Mucosa of descending colon (tissue), 3 donors: ENCODE results near the gene ESPL1. TPM values are rescaled to one million over a fixed set of nuclear protein-coding genes. Genes with fewer than 3 reads are reported as not detected.
"Not testable (repeated sequence)": the region's sequence is repeated elsewhere in the genome, so short reads cannot be mapped to it uniquely, and the experiment has no call there.

Source experiments
- ATAC-seq: fragments of 200-7000 bp; cut with Tn5 transposase; one replicate; pipeline ENCODE4 v1.9.1; 2020; ENCODE audit warnings: mild to moderate bottlenecking, moderate library complexity
- DNase-seq, 3 donors: peaks; one replicate each; pipeline ENCODE4 v3.0.0-alpha.2; 2020
- H3K36me3 ChIP-seq: fragments of 200-600 bp; one replicate; pipeline ENCODE4 v1.8.0; 2021; ENCODE audit warnings: low read depth, mild to moderate bottlenecking
- H3K4me1 ChIP-seq: fragments of 200-600 bp; one replicate; pipeline ENCODE4 v1.8.0; 2021; ENCODE audit warnings: low read depth, mild to moderate bottlenecking
- H3K4me3 ChIP-seq: fragments of 200-600 bp; one replicate; pipeline ENCODE4 v1.8.0; 2021; ENCODE audit warnings: mild to moderate bottlenecking
- H3K9me3 ChIP-seq: fragments of 200-600 bp; one replicate; pipeline ENCODE4 v1.8.0; 2021; ENCODE audit warnings: mild to moderate bottlenecking
- CTCF ChIP-seq: fragments of 200-600 bp; IDR thresholded peaks from one replicate; pipeline ENCODE4 v1.8.0; 2022; ENCODE audit warnings: antibody characterized with exemption, mild to moderate bottlenecking
- intact Hi-C, 2 donors: fragments of 100-400 bp; cut with DNase I in 1 of 2; cut with micrococcal nuclease in 1 of 2; formaldehyde crosslinking; loops; one replicate each; pipeline versions ENCODE4 v1.11.0 to v1.11.1; 2022; cut with DNase I, micrococcal nuclease
- total RNA-seq, 3 donors: library from RNA; stranded (reverse); fragmentation: NEBNext Ultra II Directional in 2 of 3; extraction: Animal tissue kit (Norgen Biotek cat#: 25700) in 2 of 3; gene quantifications; one replicate each; pipeline versions ENCODE4 v1.2.1 to v1.2.4, GENCODE V29; 2021 to 2023
- donor health status: DM: no; HTN: no; CAD: no; lungs with moderate emphysema.
- donor health status: DM: no; HTN: no; CAD: no.
- donor health status: DM: no; HTN: yes; CAD: no.

ESPL1 gene
- total RNA-seq, 3 donors from 2014 or later = 4.5 to 13.1 (median 5.8) TPM

DNA sequence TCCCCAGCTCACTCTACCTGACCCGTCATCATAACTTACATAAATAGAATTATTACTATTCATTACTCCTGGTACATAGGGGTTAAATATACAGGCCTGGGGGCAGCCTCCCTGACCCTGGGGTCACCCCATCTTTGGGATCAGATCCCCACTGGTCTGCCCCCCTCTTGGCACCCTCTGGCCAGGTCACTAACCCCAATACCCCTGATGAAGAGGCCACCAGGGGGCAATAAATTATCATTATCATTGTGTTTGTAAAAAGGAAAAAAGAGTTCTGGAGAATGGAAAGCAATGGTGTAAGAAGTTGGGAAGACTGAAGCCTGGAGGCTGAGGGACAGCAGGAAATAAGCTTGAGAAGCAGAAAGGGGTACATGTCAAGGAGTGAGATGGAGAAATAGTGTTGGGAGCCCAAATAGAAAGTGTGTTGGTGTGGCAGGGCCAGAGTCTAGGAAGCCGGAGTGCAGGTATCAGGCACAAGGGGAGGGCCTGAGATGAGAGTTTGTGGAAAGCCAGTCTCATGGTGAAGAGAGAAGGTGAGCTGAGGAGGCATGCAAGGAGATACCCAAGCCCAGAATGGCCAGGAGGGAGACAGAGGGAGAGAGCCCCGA is 59.4 kb downstream of the ESPL1 start:
- Histone ChIP-seq H3K9me3 (no peaks in the 10 kb centered on the region), H3K36me3 (no peaks in the 10 kb centered on the region), H3K4me1 (peaks cover 6% of the 10 kb centered on the region), H3K4me3 (no peak overlapping the region)
- DNase-seq = peak in 1 of 3 donors; percentile 21
- no peak for ATAC-seq
- no peak for TF ChIP-seq CTCF
- intact Hi-C loops = no loop called here

GRCh38 chr12:53328043-53328435 is 59.9 kb downstream of the ESPL1 start:
- Histone ChIP-seq H3K4me3 (no peak overlapping the region), H3K9me3 (no peaks in the 10 kb centered on the region), H3K36me3 (no peaks in the 10 kb centered on the region), H3K4me1 (peaks cover 6% of the 10 kb centered on the region)
- TF ChIP-seq CTCF = no peak
- DNase-seq (no peak), ATAC-seq (no peak)
- intact Hi-C loops = no loop called here

DNA sequence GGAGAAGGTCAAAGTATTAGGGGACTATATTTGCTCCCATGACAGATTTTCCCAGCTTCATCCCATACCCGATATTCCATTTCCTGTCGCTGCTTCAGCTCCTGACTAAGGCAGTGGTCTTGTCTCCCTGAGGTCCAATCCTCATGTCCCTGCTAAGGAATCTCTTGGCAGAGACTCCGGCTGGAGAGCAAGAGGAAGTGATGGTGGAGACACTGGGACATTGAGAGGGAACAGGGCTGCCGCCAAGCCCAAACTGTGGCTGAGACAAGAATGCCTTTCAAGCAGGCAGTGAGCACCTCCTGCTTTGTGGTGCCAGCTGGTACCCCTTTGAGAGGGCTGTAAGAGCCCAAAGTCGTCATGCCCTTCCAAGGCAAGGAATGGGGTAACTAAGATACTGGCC is 62.6 kb downstream of the ESPL1 start:
- Histone ChIP-seq H3K4me3 (no peak overlapping the region), H3K9me3 (no peaks in the 10 kb centered on the region), H3K36me3 (no peaks in the 10 kb centered on the region), H3K4me1 (peaks cover 3% of the 10 kb centered on the region)
- no peak for DNase-seq
- ATAC-seq = no peak
- TF ChIP-seq CTCF = no peak
- intact Hi-C loops = no loop called here

GRCh38 chr12:53332339-53332738 is 64.2 kb downstream of the ESPL1 start:
- DNase-seq, ATAC-seq, H3K36me3 ChIP-seq, H3K9me3 ChIP-seq, H3K4me1 ChIP-seq, intact Hi-C loops, H3K4me3 ChIP-seq: not testable (repeated sequence)

GRCh38 chr12:53332744-53333143 is 64.6 kb downstream of the ESPL1 start:
- intact Hi-C loops = no loop called here
- TF ChIP-seq CTCF = no peak
- ATAC-seq (no peak), DNase-seq (no peak)
- Histone ChIP-seq H3K36me3 (no peaks in the 10 kb centered on the region), H3K9me3 (no peaks in the 10 kb centered on the region), H3K4me1 (no peaks in the 10 kb centered on the region), H3K4me3 (no peak overlapping the region)

- Histone ChIP-seq H3K4me1 (no peaks in the 10 kb centered on the region), H3K36me3 (no peaks in the 10 kb centered on the region), H3K9me3 (no peaks in the 10 kb centered on the region), H3K4me3 (no peak overlapping the region)
- DNase-seq = no peak
- no peak for TF ChIP-seq CTCF
- ATAC-seq = no peak
- intact Hi-C loops = no loop called here
These were observed 65.2 kb downstream of the ESPL1 start for GRCh38 chr12:53333289-53333688.
